Smooth muscle cell (in vitro differentiated cells): ENCODE results near the gene DOCK3. TPM values are rescaled to one million over a fixed set of nuclear protein-coding genes. Genes with fewer than 3 reads are reported as not detected.
A peak's percentile ranks its signal among the peaks of the same experiment; 100 is the strongest.
"Not testable (repeated sequence)": the region's sequence is repeated elsewhere in the genome, so short reads cannot be mapped to it uniquely, and the experiment has no call there.

ENCODE experiments used
- DNase-seq: peaks from one replicate; lab custom pipeline; 2025; ENCODE audit not compliant: unreplicated experiment; lab: John Stamatoyannopoulos, UW
- H2AFZ ChIP-seq: fragments of 200-600 bp; sonication (generic); 2 replicates; pipeline ENCODE4 v1.6.0; 2016; ENCODE audit warnings: antibody characterized with exemption, low read depth, mild to moderate bottlenecking
- H3F3A ChIP-seq: fragments of 200-600 bp; sonication (generic); 2 replicates; pipeline ENCODE4 v1.6.0; 2017; ENCODE audit warnings: antibody characterized with exemption, low read depth
- H3K27ac ChIP-seq: fragments of 200-600 bp; sonication (generic); 2 replicates; pipeline ENCODE4 v1.5.1; 2016; ENCODE audit warnings: low read depth, mild to moderate bottlenecking
- H3K27me3 ChIP-seq: fragments of 200-600 bp; sonication (generic); 2 replicates; pipeline ENCODE4 v1.6.1; 2016; ENCODE audit warnings: low read depth, mild to moderate bottlenecking
- H3K36me3 ChIP-seq: fragments of 200-600 bp; sonication (generic); 2 replicates; pipeline ENCODE4 v1.5.1; 2016; ENCODE audit warnings: low read depth
- H3K4me1 ChIP-seq: fragments of 200-600 bp; sonication (generic); 2 replicates; pipeline ENCODE4 v1.5.1; 2016; ENCODE audit warnings: low read depth
- H3K4me2 ChIP-seq: fragments of 200-600 bp; sonication (generic); 2 replicates; pipeline ENCODE4 v1.6.0; 2016; ENCODE audit warnings: mild to moderate bottlenecking
- H3K4me3 ChIP-seq: fragments of 200-600 bp; sonication (generic); 2 replicates; pipeline ENCODE4 v1.5.1; 2016; ENCODE audit warnings: mild to moderate bottlenecking
- H3K79me2 ChIP-seq: fragments of 200-600 bp; sonication (generic); 2 replicates; pipeline ENCODE4 v1.6.0; 2016; ENCODE audit warnings: low read depth, mild to moderate bottlenecking
- H3K9ac ChIP-seq: fragments of 200-600 bp; sonication (generic); 2 replicates; pipeline ENCODE4 v1.6.0; 2016; ENCODE audit warnings: low read depth
- H3K9me3 ChIP-seq: fragments of 200-600 bp; sonication (generic); replicated peaks from 2 replicates; pipeline ENCODE4 v1.5.1; 2016; ENCODE audit warnings: low read depth
- H4K20me1 ChIP-seq: fragments of 200-600 bp; sonication (generic); 2 replicates; pipeline ENCODE4 v1.6.0; 2016; ENCODE audit warnings: low read depth
- CTCF ChIP-seq: fragments of 200-600 bp; sonication (generic); IDR thresholded peaks from 2 replicates; pipeline ENCODE4 v1.5.1; 2017; ENCODE audit warnings: borderline replicate concordance, mild to moderate bottlenecking, antibody characterized with exemption; ENCODE audit not compliant: insufficient read depth, poor library complexity, severe bottlenecking
- WGBS: methylation state at CpG from one replicate; pipeline ENCODE4 v1.1.7; 2016; ENCODE audit warnings: low lambda C conversion rate; 5-methylcytosine and 5-hydroxymethylcytosine counted together
- polyA plus RNA-seq: library from polyadenylated mRNA; unstranded; fragments of >200 nt; fragmentation: Nextera tagmentation; extraction: Ambion mirVana; gene quantifications from 2 replicates; pipeline ENCODE4 v1.2.1, GENCODE V29; 2016
- total RNA-seq: library from RNA; depleted of rRNA; stranded (reverse); fragments of >200 nt; gene quantifications from 2 replicates; pipeline ENCODE4 v1.2.3, GENCODE V29; 2014

The DOCK3 gene
- total and polyA plus RNA-seq, 2 experiments from 2014 or later: 0.29 to 2.2 TPM

DNA sequence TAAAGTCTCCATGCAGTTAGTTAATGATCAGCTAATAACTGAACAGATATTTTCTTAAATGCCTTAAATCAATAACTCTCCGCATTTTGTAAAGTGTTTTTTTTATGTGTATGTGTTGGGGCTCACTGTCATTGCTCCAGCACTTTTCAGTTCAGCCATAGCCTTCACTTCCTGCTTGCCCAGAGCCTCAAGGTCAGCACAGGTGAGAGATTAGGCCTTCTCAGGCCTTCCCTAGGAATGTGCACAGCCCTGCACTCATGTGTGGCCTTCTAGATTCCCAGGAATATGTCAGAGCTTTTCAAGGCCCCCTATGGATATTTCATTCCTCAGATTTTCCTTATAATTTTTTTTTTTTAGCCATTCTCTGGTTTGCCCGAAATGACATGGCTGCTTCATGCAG lies 632.7 kb downstream of the DOCK3 start:
- no peak overlapping the region for H3K4me2 ChIP-seq
- no peak for DNase-seq
- H3K4me3 ChIP-seq: no peak overlapping the region
- no peaks in the 10 kb centered on the region for H3F3A ChIP-seq
- no peaks in the 10 kb centered on the region for H3K79me2 ChIP-seq
- no peak overlapping the region for H3K27ac ChIP-seq
- TF ChIP-seq CTCF: no peak
- no peak overlapping the region for H2AFZ ChIP-seq
- H3K36me3 ChIP-seq: no peaks in the 10 kb centered on the region
- no peaks in the 10 kb centered on the region for H3K9me3 ChIP-seq
- 85% methylated on average over 2 of the region's 2 CpGs for whole genome bisulfite sequencing
- H3K9ac ChIP-seq: no peak overlapping the region
- no peaks in the 10 kb centered on the region for H4K20me1 ChIP-seq
- H3K27me3 ChIP-seq: no peaks in the 10 kb centered on the region
- peaks cover 5% of the 10 kb centered on the region for H3K4me1 ChIP-seq

DNA sequence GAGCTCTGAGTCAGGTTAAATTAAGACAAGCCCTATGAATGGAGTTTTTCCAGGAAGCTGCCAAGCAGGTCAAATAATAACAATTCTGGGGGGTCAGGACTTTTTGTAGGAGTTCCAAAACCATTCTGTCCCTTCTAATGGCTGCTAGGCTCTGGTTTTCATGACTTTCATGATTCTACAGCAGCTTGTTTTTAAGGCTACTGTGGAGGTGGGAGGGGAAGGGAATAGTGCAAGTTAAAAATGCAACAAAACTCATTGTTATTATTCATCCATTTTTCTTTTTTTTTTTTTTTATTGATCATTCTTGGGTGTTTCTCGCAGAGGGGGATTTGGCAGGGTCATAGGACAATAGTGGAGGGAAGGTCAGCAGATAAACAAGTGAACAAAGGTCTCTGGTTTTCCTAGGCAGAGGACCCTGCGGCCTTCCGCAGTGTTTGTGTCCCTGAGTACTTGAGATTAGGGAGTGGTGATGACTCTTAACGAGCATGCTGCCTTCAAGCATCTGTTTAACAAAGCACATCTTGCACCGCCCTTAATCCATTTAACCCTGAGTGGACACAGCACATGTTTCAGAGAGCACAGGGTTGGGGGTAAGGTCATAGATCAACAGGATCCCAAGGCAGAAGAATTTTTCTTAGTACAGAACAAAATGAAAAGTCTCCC lies 633.3 kb downstream of the DOCK3 start:
- not testable (repeated sequence) for H2AFZ ChIP-seq, H3K9ac ChIP-seq, H3F3A ChIP-seq, DNase-seq, H3K36me3 ChIP-seq, H3K9me3 ChIP-seq, H3K27me3 ChIP-seq, H3K4me2 ChIP-seq, H3K4me1 ChIP-seq, H4K20me1 ChIP-seq, H3K27ac ChIP-seq, H3K79me2 ChIP-seq, H3K4me3 ChIP-seq
- WGBS: 93% methylated on average over 3 of the region's 5 CpGs

DNA sequence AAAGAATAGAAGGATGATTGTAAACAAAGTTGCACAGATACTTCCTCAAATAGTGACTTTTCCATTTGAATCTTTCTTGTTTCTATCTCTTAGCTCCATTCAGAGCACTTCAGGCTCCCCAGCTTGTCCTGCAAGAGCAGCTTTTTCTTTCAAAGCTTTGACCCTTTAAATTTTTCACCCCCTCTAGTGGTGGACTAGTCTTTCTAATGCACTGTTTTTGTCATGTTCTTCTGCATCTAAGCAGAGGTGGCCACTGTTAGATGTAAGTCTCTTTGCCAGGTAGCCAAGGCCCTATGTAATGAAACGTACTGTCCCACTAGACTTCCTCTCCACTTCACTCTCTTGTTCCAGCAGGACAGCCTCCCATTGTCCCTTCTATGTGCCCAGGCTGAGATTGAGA lies 636.3 kb downstream of the DOCK3 start:
- Histone ChIP-seq H2AFZ (no peak overlapping the region), H3F3A (no peaks in the 10 kb centered on the region), H3K4me1 (no peaks in the 10 kb centered on the region), H3K4me2 (no peak overlapping the region), H4K20me1 (no peaks in the 10 kb centered on the region), H3K9ac (no peak overlapping the region), H3K79me2 (no peaks in the 10 kb centered on the region), H3K36me3 (no peaks in the 10 kb centered on the region), H3K4me3 (no peak overlapping the region), H3K27me3 (no peaks in the 10 kb centered on the region), H3K27ac (no peak overlapping the region), H3K9me3 (no peaks in the 10 kb centered on the region)
- peak; percentile 44 for TF ChIP-seq CTCF
- DNase-seq: no peak
- WGBS: 55% methylated on average over 1 of the region's 1 CpG

GRCh38 chr3:51328206-51328605 lies 653.5 kb downstream of the DOCK3 start:
- Histone ChIP-seq H3K36me3 (no peaks in the 10 kb centered on the region), H3F3A (no peaks in the 10 kb centered on the region), H2AFZ (no peak overlapping the region), H3K9ac (no peak overlapping the region), H3K4me2 (no peak overlapping the region), H3K27ac (no peak overlapping the region), H4K20me1 (no peaks in the 10 kb centered on the region), H3K4me1 (no peaks in the 10 kb centered on the region), H3K79me2 (no peaks in the 10 kb centered on the region), H3K9me3 (no peaks in the 10 kb centered on the region), H3K4me3 (no peak overlapping the region), H3K27me3 (no peaks in the 10 kb centered on the region)
- DNase-seq: no peak
- no peak for TF ChIP-seq CTCF
- 85% methylated on average over 2 of the region's 2 CpGs for WGBS
